SH-SY5Y (cell line): Measurements from ENCODE around the gene VPS51.

Experiments
- GATA2 ChIP-seq: IDR thresholded peaks from 2 replicates; pipeline ENCODE4 v1.6.1; 2011; ENCODE audit warnings: mild to moderate bottlenecking, low read depth, low read length
- GATA3 ChIP-seq: IDR thresholded peaks from 2 replicates; pipeline ENCODE4 v1.6.1; 2011; ENCODE audit warnings: low read depth, mild to moderate bottlenecking, low read length, moderate library complexity

DNA sequence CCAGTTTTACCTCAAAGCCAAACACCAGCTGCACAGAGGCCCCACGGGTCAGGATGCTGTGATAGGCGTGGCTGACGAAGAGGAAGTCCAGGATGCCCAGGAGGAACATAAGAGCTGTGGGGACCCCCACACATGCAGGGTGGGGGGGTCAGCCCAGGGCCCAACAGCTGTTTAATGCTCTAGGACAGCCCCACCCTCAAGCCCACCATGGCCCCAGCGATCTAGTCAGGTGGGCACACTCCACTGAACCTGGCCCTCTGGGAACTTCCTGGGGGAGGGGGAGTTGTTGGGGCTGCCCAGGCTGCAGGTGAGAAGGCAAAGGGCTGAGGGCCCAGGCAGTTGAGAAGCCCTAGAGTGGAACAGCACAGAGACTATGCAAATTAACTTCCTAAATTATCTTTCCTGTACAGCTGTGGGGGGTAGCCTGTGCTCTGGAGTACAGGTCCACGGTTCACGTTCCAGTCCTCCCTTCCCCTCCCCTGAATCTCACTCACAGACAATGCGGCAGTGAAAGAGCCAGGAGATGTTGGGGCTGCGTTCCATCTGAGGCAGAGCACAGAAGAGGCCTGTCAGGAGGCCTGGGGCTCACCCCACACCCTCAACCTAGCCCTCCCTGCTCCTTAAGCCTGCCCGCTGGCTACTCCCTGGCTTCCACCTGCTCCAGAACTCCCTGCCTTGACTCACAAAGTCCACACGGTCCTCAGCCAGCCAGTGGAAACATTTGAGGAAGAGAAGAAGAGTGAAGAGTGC, 36.4 kb downstream of the VPS51 start:
- TF ChIP-seq GATA2 (no peak), GATA3 (no peak)
